Astrocyte of the spinal cord (primary cell): ENCODE results near the gene C5orf58.

Experiments used
- DNase-seq: peaks from one replicate; pipeline ENCODE4 v3.0.0; 2011; ENCODE audit warnings: low read depth, low spot score
- H3K4me3 ChIP-seq: 2 replicates; pipeline ENCODE4 v1.5.1; 2011; ENCODE audit warnings: low read depth, mild to moderate bottlenecking, low read length, moderate library complexity
- CTCF ChIP-seq: IDR thresholded peaks from 2 replicates; pipeline ENCODE4 v1.5.1; 2012; ENCODE audit warnings: low read depth, mild to moderate bottlenecking, low read length, inconsistent platforms
- in situ Hi-C: cut with HindIII; loops from 2 replicates; pipeline ENCODE4 v1.10.0; 2017; ENCODE audit warnings: low sequenced_read_pairs

C5orf58 gene

GRCh38 chr5:170220191-170220590 lies 12.6 kb upstream of the C5orf58 start:
- no peak for DNase-seq
- no peak overlapping the region for H3K4me3 ChIP-seq
- TF ChIP-seq CTCF: no peak
- in situ Hi-C loops: no loop called here

GRCh38 chr5:170221327-170221741 lies 11.5 kb upstream of the C5orf58 start:
- peak; percentile 2 for TF ChIP-seq CTCF
- DNase-seq: peak; percentile 59

GRCh38 chr5:170223360-170223759 lies 9.4 kb upstream of the C5orf58 start:
- TF ChIP-seq CTCF: no peak
- peak; percentile 13 for DNase-seq
- in situ Hi-C loops: no loop called here
- no peak overlapping the region for H3K4me3 ChIP-seq

More at GRCh38 chr5:170221327-170221741, 11.5 kb upstream of the C5orf58 start:
- in situ Hi-C loops: no loop called here
- no peak overlapping the region for H3K4me3 ChIP-seq

GRCh38 chr5:170223906-170224305 lies 8.9 kb upstream of the C5orf58 start:
- no peak overlapping the region for H3K4me3 ChIP-seq
- DNase-seq: no peak
- TF ChIP-seq CTCF: no peak
- in situ Hi-C loops: no loop called here

- in situ Hi-C loops: no loop called here
- no peak overlapping the region for H3K4me3 ChIP-seq
- DNase-seq: peak; percentile 66
- peak; percentile 83 for TF ChIP-seq CTCF
These were observed 7.3 kb upstream of the C5orf58 start for GRCh38 chr5:170225326-170226128.

GRCh38 chr5:170226129-170226615 lies 6.6 kb upstream of the C5orf58 start:
- no peak for DNase-seq
- in situ Hi-C loops: no loop called here
- TF ChIP-seq CTCF: no peak
- H3K4me3 ChIP-seq: no peak overlapping the region
